Body of pancreas (tissue), 4 donors: ENCODE results near the gene INTS3.

Source experiments
- CTCF ChIP-seq, 7 experiments: fragments of 450-650 bp in 4 of 7; fragments of 200-600 bp in 3 of 7; sonication (generic) in 3 of 7; IDR thresholded peaks; one replicate each; pipeline ENCODE4 v1.5.1; 2016 to 2019; ENCODE audit warnings: antibody characterized with exemption in 7 of 7
- POLR2A ChIP-seq, 3 donors: fragments of 450-650 bp; IDR thresholded peaks; one replicate each; pipeline ENCODE4 v1.6.1; 2016; ENCODE audit warnings: antibody characterized with exemption in 3 of 3, mild to moderate bottlenecking in 2 of 3

DNA sequence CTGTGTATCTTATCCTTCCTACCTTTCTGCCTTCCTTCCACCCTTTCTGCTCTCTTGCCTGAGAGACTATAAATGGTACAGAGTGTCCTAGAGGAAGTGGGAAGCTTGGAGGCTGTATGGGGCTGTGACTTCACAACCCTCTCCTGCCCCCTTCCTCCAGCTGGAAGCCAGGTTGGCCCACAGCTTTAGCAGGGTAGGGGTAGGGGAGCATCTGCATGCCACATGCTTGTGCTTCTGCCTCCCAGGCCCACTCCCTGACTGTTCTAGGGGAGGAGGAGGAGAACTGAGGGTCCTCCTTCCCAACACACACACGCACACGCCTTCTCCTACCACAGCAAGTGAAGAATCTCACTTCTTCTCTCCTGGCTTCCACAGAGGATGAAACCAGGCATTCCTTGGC, 43.4 kb downstream of the INTS3 start:
- TF ChIP-seq CTCF (IDR thresholded peaks at IDR 0.05) (no peak), POLR2A (IDR thresholded peaks at IDR 0.05) (no peak)
